ENCODE results near the gene COL4A2.
"Not testable (repeated sequence)": the region's sequence is repeated elsewhere in the genome, so short reads cannot be mapped to it uniquely, and the experiment has no call there.

Gene COL4A2

GRCh38 chr13:110317093-110317492 lies 10.0 kb downstream of the COL4A2 start:
- in situ Hi-C loops (cut with MboI; ENCODE audit: low pct_unique_long_range_greater_than_20kb, low sequenced_read_pairs) = no loop called here
- no peak for DNase-seq

- in situ Hi-C loops (cut with MboI; ENCODE audit: low pct_unique_long_range_greater_than_20kb, low sequenced_read_pairs) = no loop called here
- no peak for DNase-seq
Measured at GRCh38 chr13:110317496-110318195, 10.6 kb downstream of the COL4A2 start.

DNA sequence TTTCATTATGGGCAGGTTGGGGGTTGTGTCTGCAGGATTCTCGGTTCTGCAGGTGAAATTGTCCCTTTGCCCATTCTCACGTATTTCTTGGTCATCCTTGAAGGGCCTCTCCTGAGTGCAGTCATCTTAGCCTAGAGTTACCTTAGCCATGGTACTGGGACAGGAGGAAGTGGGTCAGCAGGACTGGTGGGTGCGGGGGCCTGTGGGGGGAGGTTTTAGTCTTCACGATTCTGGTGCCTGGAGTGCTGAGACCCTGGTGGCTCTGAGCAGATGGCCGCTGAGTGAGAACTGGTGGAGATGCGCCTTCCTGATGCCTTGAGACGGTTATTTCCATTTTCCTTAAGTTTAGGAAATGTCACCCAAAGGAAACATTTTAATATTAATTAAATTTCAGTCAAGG lies 11.8 kb downstream of the COL4A2 start:
- DNase-seq = no peak
- in situ Hi-C loops (cut with MboI; ENCODE audit: low pct_unique_long_range_greater_than_20kb, low sequenced_read_pairs) = no loop called here

DNA sequence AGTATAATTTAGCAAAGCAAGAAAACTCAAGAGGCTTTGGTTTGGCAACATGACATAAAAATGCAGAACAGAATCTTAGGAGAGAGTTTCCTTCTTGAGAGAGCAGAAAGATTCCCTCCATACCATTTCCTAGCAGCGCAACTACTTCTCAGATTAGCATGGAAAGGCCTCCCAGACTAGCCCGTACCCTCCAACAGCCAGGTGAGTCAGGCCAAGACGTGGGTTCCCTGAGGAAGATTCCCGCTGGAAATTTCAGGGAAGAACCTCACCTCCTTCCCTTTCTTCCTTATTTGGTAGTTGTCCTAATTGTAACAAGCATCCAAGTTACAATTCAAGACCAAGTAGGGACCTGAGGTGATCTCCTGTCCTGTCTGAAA lies 12.3 kb downstream of the COL4A2 start:
- DNase-seq = no peak
- in situ Hi-C loops (cut with MboI; ENCODE audit: low pct_unique_long_range_greater_than_20kb, low sequenced_read_pairs) = no loop called here

DNA sequence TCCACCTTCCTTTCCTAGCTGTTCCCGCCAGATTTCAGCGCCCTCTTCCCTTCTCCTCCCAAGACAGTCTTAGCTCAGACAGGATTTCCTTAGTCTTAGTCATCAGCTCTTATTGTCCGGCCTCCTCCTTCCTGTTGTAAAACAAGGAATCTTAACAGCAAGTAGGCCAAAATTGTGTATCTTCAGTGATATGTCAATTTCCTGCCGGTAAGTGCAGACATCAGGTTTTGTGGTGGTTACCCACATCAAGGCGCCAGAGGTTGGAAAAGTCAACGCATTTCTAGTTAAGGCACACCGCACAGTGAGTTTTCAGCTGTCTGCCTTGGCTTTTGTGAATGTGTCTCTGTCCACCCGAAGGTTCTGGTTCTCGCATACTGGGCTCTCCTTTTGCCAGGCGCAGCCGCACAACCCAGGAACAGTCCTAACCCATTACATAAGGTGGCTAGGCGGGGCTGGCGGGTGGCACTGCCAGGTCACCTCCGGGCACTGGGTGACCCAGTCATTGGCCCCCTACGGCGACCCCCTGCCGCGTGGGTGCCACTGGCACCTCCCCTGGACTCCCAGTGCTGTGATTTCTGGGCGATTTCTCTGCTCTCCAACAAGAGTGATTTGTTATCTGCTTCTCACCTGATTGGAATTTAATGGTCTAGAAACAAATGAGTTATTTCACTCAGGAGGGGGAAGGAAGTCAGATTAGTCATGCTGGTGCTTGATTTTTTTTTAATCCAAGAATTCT lies 12.9 kb downstream of the COL4A2 start:
- no peak for DNase-seq
- in situ Hi-C loops (cut with MboI; ENCODE audit: low pct_unique_long_range_greater_than_20kb, low sequenced_read_pairs) = no loop called here

GRCh38 chr13:110320645-110321044 lies 13.6 kb downstream of the COL4A2 start:
- in situ Hi-C loops (cut with MboI; ENCODE audit: low pct_unique_long_range_greater_than_20kb, low sequenced_read_pairs) = no loop called here

GRCh38 chr13:110321573-110321972 lies 14.5 kb downstream of the COL4A2 start:
- in situ Hi-C loops (cut with MboI; ENCODE audit: low pct_unique_long_range_greater_than_20kb, low sequenced_read_pairs); DNase-seq: not testable (repeated sequence)

More at GRCh38 chr13:110320645-110321044, 13.6 kb downstream of the COL4A2 start:
- DNase-seq = no peak

- in situ Hi-C loops (cut with MboI; ENCODE audit: low pct_unique_long_range_greater_than_20kb, low sequenced_read_pairs) = no loop called here
Measured at GRCh38 chr13:110322126-110322827, 15.2 kb downstream of the COL4A2 start.

GRCh38 chr13:110322828-110323171 lies 15.7 kb downstream of the COL4A2 start:
- DNase-seq = no peak
- in situ Hi-C loops (cut with MboI; ENCODE audit: low pct_unique_long_range_greater_than_20kb, low sequenced_read_pairs) = no loop called here

More at GRCh38 chr13:110322126-110322827, 15.2 kb downstream of the COL4A2 start:
- no peak for DNase-seq

DNA sequence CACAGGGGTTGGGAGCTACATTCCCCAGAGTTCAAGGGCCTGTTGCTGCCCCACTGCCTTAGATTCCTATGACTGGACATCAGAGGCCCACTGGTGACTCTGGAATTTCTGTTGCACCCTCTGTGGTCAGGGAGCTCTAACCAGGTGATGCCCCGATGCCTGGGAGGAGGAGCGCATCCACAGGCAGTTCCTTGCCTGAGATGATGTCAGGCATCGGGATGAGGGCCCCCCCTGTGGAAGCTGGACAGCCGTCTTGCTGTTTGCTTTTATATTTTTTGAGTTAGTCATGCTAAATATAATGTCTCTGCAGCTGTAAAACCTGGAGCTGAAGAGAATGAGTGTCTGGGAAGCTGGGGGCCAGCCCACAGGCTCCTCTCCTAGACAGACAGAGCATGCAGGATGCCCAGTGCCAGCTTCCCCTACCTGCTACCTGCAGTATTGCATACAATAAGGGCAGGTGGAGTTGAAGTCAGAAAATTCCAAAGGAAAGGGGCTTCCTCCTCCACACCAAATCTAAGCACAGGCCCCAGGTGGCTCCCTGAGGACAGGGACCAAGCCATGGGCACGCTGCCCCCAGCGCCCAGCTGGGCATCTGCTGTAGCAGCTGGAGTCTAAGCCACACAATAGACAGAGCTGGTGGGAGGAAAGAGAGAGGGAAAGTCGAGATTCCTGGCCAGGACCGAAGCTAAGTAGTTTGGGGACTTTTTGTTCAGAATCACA lies 16.2 kb downstream of the COL4A2 start:
- in situ Hi-C loops (cut with MboI; ENCODE audit: low pct_unique_long_range_greater_than_20kb, low sequenced_read_pairs) = no loop called here
- DNase-seq = no peak

DNA sequence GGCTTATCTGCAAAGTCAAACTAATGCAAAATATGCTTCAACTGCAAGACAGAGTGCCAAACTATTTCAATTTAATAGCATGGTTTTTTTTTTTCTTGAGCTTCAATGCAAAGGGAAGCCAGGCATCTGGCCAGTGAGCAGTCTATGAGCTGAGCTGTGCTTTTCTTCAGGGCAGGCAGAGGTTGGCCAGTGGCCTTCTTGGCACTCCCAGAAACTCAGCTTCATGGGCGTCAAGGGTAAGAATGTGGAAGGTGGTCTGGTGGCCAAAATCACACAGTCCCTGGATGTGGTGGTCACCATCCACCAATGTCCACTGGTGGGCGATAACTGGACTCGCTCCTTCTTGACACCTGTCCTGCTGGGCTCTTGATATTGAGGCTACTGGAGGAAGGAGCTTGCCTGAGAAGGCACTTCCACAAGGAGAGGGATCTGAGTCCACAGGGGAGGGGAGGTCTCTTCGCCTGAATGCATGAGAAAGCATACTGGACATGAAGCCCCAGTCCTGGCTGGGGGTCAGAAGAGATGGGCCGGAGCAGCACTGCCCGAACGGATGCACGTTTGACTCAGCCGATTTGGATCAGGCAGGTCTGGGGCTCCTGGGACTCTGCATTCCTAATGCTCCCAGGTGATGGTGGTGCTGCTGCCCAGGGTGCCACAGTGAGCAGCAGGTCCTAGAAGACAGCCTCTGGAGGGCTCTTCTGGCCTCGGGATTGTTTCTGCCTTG lies 17.1 kb downstream of the COL4A2 start:
- in situ Hi-C loops (cut with MboI; ENCODE audit: low pct_unique_long_range_greater_than_20kb, low sequenced_read_pairs) = no loop called here
- no peak for DNase-seq

GRCh38 chr13:110326263-110326904 lies 19.3 kb downstream of the COL4A2 start:
- DNase-seq = no peak

GRCh38 chr13:110327051-110327721 lies 20.1 kb downstream of the COL4A2 start:
- DNase-seq = no peak
- in situ Hi-C loops (cut with MboI; ENCODE audit: low pct_unique_long_range_greater_than_20kb, low sequenced_read_pairs) = no loop called here

More at GRCh38 chr13:110326263-110326904, 19.3 kb downstream of the COL4A2 start:
- in situ Hi-C loops (cut with MboI; ENCODE audit: low pct_unique_long_range_greater_than_20kb, low sequenced_read_pairs) = no loop called here

- no peak for DNase-seq
- in situ Hi-C loops (cut with MboI; ENCODE audit: low pct_unique_long_range_greater_than_20kb, low sequenced_read_pairs) = no loop called here
Measured at GRCh38 chr13:110328573-110328972, 21.5 kb downstream of the COL4A2 start.

- in situ Hi-C loops (cut with MboI; ENCODE audit: low pct_unique_long_range_greater_than_20kb, low sequenced_read_pairs) = no loop called here
- DNase-seq = no peak
Measured at GRCh38 chr13:110329258-110329657, 22.2 kb downstream of the COL4A2 start.

GRCh38 chr13:110329798-110330461 lies 22.8 kb downstream of the COL4A2 start:
- in situ Hi-C loops (cut with MboI; ENCODE audit: low pct_unique_long_range_greater_than_20kb, low sequenced_read_pairs) = no loop called here
- no peak for DNase-seq

DNA sequence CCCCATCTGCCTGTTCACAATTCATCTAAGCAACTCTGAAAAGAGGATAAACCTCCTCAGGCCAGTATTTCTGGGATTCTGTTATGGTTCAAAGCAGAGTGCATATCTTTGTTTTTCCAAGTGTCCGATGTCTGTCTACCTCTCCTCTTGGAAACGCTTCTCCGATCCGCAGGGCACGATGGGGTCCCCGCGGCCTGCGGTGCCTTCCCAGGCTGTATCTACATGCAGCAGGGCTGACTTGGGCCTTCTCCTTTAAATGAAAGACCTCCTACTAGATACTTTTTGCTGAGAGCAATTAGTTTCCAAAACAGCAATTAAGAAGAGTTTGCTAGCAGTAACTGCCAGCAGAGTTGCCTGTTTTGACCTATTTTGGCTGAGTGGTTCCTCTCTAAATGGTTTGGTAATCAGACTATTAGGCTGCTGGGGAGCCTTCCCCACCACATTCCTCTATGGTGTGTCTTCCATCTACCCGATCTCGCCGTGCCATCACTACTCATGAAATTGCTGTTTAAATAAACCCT lies 23.5 kb downstream of the COL4A2 start:
- no peak for DNase-seq
- in situ Hi-C loops (cut with MboI; ENCODE audit: low pct_unique_long_range_greater_than_20kb, low sequenced_read_pairs) = no loop called here

Data from KBM-7 (cell line).